ENCODE results near the gene OSBPL9. TPM values are rescaled to one million over a fixed set of nuclear protein-coding genes. Genes with fewer than 3 reads are reported as not detected.

The OSBPL9 gene
- total and polyA plus RNA-seq, 9 of the 15 experiments (the other 6 are each of a cell fraction or from before 2014, with no cell fraction given): 43.9 to 217 (median 170) TPM

- no peak for TF ChIP-seq CREB5 (CRISPR knock-in tag; IDR thresholded peaks at IDR 0.05)
- no peak for TF ChIP-seq ZNF263 (CRISPR knock-in tag; IDR thresholded peaks at IDR 0.05; ENCODE audit: borderline replicate concordance)
- no peak for TF ChIP-seq NR3C1 (CRISPR knock-in tag; IDR thresholded peaks at IDR 0.05)
- no peak for TF ChIP-seq NR0B1 (IDR thresholded peaks at IDR 0.05; ENCODE audit: partially characterized antibody)
- TF ChIP-seq, protein P1, sequence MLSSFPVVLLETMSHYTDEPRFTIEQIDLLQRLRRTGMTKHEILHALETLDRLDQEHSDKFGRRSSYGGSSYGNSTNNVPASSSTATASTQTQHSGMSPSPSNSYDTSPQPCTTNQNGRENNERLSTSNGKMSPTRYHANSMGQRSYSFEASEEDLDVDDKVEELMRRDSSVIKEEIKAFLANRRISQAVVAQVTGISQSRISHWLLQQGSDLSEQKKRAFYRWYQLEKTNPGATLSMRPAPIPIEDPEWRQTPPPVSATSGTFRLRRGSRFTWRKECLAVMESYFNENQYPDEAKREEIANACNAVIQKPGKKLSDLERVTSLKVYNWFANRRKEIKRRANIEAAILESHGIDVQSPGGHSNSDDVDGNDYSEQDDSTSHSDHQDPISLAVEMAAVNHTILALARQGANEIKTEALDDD (IDR thresholded peaks at IDR 0.05): no peak
- no peak for TF ChIP-seq IRF1 (CRISPR knock-in tag; IDR thresholded peaks at IDR 0.05; ENCODE audit: borderline replicate concordance)
- TF ChIP-seq PHF20 (IDR thresholded peaks at IDR 0.05; ENCODE audit: partially characterized antibody): no peak
- TF ChIP-seq ERF (CRISPR knock-in tag; IDR thresholded peaks at IDR 0.05): no peak
- TF ChIP-seq MEIS2 (IDR thresholded peaks at IDR 0.05; ENCODE audit: partially characterized antibody): peak; percentile 13
- no peak for TF ChIP-seq DDX20 (tag; IDR thresholded peaks at IDR 0.05; ENCODE audit: low read depth)
- peak; percentile 63; the same call in 1 of the 2 replicates for TF ChIP-seq MTA1 (IDR thresholded peaks at IDR 0.05; ENCODE audit: borderline replicate concordance)
- TF ChIP-seq CREB3L1 (IDR thresholded peaks at IDR 0.05; ENCODE audit: borderline replicate concordance, low read depth): no peak
- TF ChIP-seq ZNF586 (CRISPR knock-in tag; conservative IDR thresholded peaks at IDR 0.05): no peak
- TF ChIP-seq OTX1 (CRISPR knock-in tag; IDR thresholded peaks at IDR 0.05): no peak
- no peak for TF ChIP-seq POU5F1 (IDR thresholded peaks at IDR 0.05; ENCODE audit: borderline replicate concordance, low read depth, low read length, partially characterized antibody)
- TF ChIP-seq SNRNP70 (optimal IDR thresholded peaks at IDR 0.05; ENCODE audit: low read depth, low read length): no peak
- peak; percentile 62; the same call in 1 of the 2 replicates for TF ChIP-seq ZNF175 (CRISPR knock-in tag; IDR thresholded peaks at IDR 0.05; ENCODE audit: low read depth)
- no peak for TF ChIP-seq TAF7 (tag; IDR thresholded peaks at IDR 0.05)
- TF ChIP-seq KLF13 (tag; IDR thresholded peaks at IDR 0.05; ENCODE audit: borderline replicate concordance, low read depth): no peak
- TF ChIP-seq BCOR (IDR thresholded peaks at IDR 0.05): no peak
- 0 out of 2 replicates have a peak, but pooled peaks have one; percentile 5 for TF ChIP-seq GABPB1 (CRISPR knock-in tag; IDR thresholded peaks at IDR 0.05)
- no peak for TF ChIP-seq NCOA1 (IDR thresholded peaks at IDR 0.05; ENCODE audit: low read depth)
These were observed 47.4 kb upstream of the OSBPL9 start (continued) for GRCh38 chr1:51569284-51570062.
